ENCODE data around the gene KRTAP10-8. TPM values are rescaled to one million over a fixed set of nuclear protein-coding genes. Genes with fewer than 3 reads are reported as not detected.
A peak's percentile ranks its signal among the peaks of the same experiment; 100 is the strongest.

KRTAP10-8 gene
- total and polyA plus RNA-seq, 2 of the 4 experiments (the other 2 are of a cell fraction), result not detected

DNA sequence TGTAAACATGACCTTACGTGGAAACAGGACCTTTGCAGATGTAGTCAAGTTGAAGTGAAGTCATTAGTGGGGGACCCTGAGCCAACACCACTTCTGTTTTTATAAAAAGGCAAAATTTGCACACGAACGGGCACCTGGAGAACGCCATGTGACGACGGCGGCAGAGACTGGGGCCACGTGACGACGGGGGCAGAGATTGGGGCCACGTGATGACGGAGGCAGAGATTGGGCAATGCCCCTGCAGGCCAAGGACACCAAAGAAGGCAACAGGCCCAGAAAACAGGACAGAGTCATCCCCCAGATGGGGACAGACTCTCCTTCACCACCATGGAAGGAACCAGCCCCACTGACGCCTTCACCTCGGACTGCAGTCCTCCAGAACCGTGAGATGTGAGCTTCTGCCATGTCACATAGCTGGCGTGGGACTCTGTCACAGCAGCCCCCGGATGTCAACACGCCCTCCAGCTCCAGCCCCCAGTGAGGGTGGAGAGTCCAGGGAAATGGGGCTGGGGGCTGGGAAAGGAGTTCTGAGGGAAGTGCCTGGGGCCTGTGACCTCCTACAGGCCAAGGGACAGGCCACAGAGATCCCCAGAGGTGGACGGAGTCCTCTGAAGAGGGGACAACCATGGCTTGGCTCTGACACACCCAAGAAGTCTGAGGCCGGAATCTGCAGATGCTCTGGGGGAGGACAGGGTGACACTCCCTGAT lies 38.5 kb downstream of the KRTAP10-8 start:
- Histone ChIP-seq H3K14ac (replicated peaks; ENCODE audit: low read depth, low read length) (no peak overlapping the region), H2BK15ac (ENCODE audit: low read depth, low read length) (no peak overlapping the region), H3K4me1 (ENCODE audit: control insufficient read depth, insufficient read depth, low read length) (no peaks in the 10 kb centered on the region), H3K4ac (ENCODE audit: low read depth, low read length) (no peak overlapping the region), H2AK5ac (ENCODE audit: low read depth, low read length) (no peak overlapping the region), H4K91ac (ENCODE audit: insufficient read depth, low read depth, low read length) (no peak overlapping the region), H2BK20ac (ENCODE audit: low read depth, low read length) (no peak overlapping the region), H4K8ac (ENCODE audit: low read depth in 2 of 2, low read length in 2 of 2) (no peak overlapping the region), H2BK120ac (ENCODE audit: low read depth, low read length) (no peak overlapping the region), H4K20me1 (ENCODE audit: insufficient read depth, low read length) (no peaks in the 10 kb centered on the region), H3K9ac (ENCODE audit: low read depth, low read length) (no peak overlapping the region), H3K9me3 (ENCODE audit: control insufficient read depth, insufficient read depth, low read length) (peaks cover 2% of the 10 kb centered on the region), H3K56ac (ENCODE audit: extremely low read depth, insufficient read depth, low read length) (no peak overlapping the region), H2AFZ (replicated peaks; ENCODE audit: low read length, poor library complexity) (peak overlapping the region; percentile 7), H3K23ac (ENCODE audit: low read depth, low read length) (no peak overlapping the region), H3K9me1 (ENCODE audit: insufficient read depth, low read length) (no peaks in the 10 kb centered on the region), H3K18ac (ENCODE audit: low read depth, low read length) (no peak overlapping the region), H3K36me3 (ENCODE audit: control insufficient read depth, insufficient read depth, low read length) (no peaks in the 10 kb centered on the region), H3K79me1 (ENCODE audit: low read depth in 1 of 2, low read length in 2 of 2) (no peaks in the 10 kb centered on the region), H3K27me3 (ENCODE audit: control insufficient read depth, insufficient read depth, low read length) (no peaks in the 10 kb centered on the region; the same call in 1 of the 2 replicates), H2BK5ac (ENCODE audit: low read depth, low read length, poor library complexity, severe bottlenecking) (no peak overlapping the region), H3K4me3 (ENCODE audit: insufficient read depth, low read depth, low read length) (no peak overlapping the region), H3K27ac (ENCODE audit: insufficient read depth, low read length) (no peak overlapping the region), H3K4me2 (ENCODE audit: low read depth, low read length) (no peak overlapping the region), H4K5ac (ENCODE audit: low read depth, low read length) (no peak overlapping the region), H2AK9ac (replicated peaks; ENCODE audit: low read depth, low read length, poor library complexity) (no peak overlapping the region)
- 64% methylated on average over 15 of the region's 20 CpGs; no CpG with 5 or more reads in 1 of the 2 experiments for WGBS, 2 experiments (ENCODE audit: extremely low coverage in 2 of 2, insufficient read length in 1 of 2)
- no peak for TF ChIP-seq MAZ (IDR thresholded peaks at IDR 0.05; ENCODE audit: borderline replicate concordance, low read depth, low read length)
- TF ChIP-seq SMC3 (IDR thresholded peaks at IDR 0.05; ENCODE audit: low read depth, low read length), result no peak
- TF ChIP-seq, protein P1, sequence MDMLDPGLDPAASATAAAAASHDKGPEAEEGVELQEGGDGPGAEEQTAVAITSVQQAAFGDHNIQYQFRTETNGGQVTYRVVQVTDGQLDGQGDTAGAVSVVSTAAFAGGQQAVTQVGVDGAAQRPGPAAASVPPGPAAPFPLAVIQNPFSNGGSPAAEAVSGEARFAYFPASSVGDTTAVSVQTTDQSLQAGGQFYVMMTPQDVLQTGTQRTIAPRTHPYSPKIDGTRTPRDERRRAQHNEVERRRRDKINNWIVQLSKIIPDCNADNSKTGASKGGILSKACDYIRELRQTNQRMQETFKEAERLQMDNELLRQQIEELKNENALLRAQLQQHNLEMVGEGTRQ (IDR thresholded peaks at IDR 0.05; ENCODE audit: low read depth, low read length), result no peak
- TF ChIP-seq, protein P2, sequence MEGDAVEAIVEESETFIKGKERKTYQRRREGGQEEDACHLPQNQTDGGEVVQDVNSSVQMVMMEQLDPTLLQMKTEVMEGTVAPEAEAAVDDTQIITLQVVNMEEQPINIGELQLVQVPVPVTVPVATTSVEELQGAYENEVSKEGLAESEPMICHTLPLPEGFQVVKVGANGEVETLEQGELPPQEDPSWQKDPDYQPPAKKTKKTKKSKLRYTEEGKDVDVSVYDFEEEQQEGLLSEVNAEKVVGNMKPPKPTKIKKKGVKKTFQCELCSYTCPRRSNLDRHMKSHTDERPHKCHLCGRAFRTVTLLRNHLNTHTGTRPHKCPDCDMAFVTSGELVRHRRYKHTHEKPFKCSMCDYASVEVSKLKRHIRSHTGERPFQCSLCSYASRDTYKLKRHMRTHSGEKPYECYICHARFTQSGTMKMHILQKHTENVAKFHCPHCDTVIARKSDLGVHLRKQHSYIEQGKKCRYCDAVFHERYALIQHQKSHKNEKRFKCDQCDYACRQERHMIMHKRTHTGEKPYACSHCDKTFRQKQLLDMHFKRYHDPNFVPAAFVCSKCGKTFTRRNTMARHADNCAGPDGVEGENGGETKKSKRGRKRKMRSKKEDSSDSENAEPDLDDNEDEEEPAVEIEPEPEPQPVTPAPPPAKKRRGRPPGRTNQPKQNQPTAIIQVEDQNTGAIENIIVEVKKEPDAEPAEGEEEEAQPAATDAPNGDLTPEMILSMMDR (conservative IDR thresholded peaks at IDR 0.05; ENCODE audit: low read depth, low read length), result no peak
- no peak for TF ChIP-seq MXI1 (IDR thresholded peaks at IDR 0.05; ENCODE audit: borderline replicate concordance, low read depth, low read length)
- TF ChIP-seq CEBPB (IDR thresholded peaks at IDR 0.05; ENCODE audit: low read depth, low read length), result no peak
- no peak for TF ChIP-seq RAD21 (IDR thresholded peaks at IDR 0.05; ENCODE audit: low read length)
- TF ChIP-seq POLR2A (IDR thresholded peaks at IDR 0.05; ENCODE audit: low read depth, low read length), result no peak
- TF ChIP-seq CHD1 (IDR thresholded peaks at IDR 0.05; ENCODE audit: low read depth, low read length), result no peak
- TF ChIP-seq, protein P3, sequence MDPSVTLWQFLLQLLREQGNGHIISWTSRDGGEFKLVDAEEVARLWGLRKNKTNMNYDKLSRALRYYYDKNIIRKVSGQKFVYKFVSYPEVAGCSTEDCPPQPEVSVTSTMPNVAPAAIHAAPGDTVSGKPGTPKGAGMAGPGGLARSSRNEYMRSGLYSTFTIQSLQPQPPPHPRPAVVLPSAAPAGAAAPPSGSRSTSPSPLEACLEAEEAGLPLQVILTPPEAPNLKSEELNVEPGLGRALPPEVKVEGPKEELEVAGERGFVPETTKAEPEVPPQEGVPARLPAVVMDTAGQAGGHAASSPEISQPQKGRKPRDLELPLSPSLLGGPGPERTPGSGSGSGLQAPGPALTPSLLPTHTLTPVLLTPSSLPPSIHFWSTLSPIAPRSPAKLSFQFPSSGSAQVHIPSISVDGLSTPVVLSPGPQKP (IDR thresholded peaks at IDR 0.05; ENCODE audit: borderline replicate concordance, low read depth, low read length), result no peak
- no peak for TF ChIP-seq RFX5 (IDR thresholded peaks at IDR 0.05; ENCODE audit: low read depth, low read length)
- TF ChIP-seq BHLHE40 (IDR thresholded peaks at IDR 0.05; ENCODE audit: low read depth, low read length), result no peak
- TF ChIP-seq MAFK (IDR thresholded peaks at IDR 0.05; ENCODE audit: low read depth, low read length), result no peak
- no peak for TF ChIP-seq RCOR1 (IDR thresholded peaks at IDR 0.05; ENCODE audit: insufficient replicate concordance, low read length)
- no peak for TF ChIP-seq FOS (IDR thresholded peaks at IDR 0.05; ENCODE audit: low read depth, low read length)
- TF ChIP-seq NFE2L2 (IDR thresholded peaks at IDR 0.05; ENCODE audit: low read depth, low read length), result no peak
- ATAC-seq (ENCODE audit: low read depth) (no peak), DNase-seq (no peak)
- BruUV-seq (replicated peaks), result no TSS peak
- intact Hi-C loops (cut with micrococcal nuclease) (loop anchor here (10.0 kb wide), 1 partner anchor 64 kb away; the partner anchor contains the start of gene TSPEAR), dilution Hi-C loops (cut with HindIII; ENCODE audit: low sequenced_read_pairs, unreplicated experiment) (no loop called here), in situ Hi-C loops (cut with MboI; ENCODE audit: low sequenced_read_pairs) (no loop called here)
- POLR2A ChIA-PET (ENCODE audit: unreplicated experiment), result no interaction called here
- CTCF ChIA-PET, result no interaction called here

Measured in IMR-90 (cell line).